CD4-positive, alpha-beta T cell treated with Interleukin-21 for 1 hour (primary cell): Measurements from ENCODE around the gene THRB.
"Not testable (repeated sequence)": the region's sequence is repeated elsewhere in the genome, so short reads cannot be mapped to it uniquely, and the experiment has no call there.

Experiments
- DNase-seq: peaks from one replicate; pipeline ENCODE4 v3.0.0-alpha.2; 2020

The THRB gene

DNA sequence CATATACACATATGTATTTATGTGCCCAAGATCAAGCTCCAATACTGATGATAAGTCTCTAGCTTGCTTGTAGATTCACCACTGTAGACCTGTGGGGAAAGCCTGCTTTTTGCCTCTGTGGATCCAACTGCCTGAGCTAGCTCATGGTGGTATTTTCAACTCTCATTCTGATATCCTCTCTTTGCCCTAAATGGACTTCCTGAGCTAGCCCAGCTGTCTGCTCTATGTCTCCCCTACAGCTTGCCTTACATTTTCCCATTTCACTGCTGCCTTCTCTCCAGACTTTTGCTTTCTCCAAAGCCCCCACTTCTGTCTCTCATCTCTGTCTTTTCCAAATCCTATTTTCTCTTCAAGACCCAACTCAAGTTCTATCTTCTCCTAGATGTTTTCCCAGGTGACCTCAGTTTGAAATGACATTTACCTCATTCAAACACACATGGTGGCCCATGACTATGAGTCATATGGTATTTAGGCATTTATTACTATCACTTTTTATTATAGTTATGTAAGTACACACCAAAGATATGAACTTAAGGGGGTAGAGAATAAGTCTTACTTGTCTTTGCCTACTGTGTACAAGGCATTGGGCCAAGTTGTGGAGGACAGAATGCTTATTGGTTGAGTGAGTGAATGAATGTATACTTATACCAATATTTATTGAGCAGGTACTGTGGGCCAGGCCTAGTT lies 357.9 kb downstream of the THRB start:
- DNase-seq: no peak

DNA sequence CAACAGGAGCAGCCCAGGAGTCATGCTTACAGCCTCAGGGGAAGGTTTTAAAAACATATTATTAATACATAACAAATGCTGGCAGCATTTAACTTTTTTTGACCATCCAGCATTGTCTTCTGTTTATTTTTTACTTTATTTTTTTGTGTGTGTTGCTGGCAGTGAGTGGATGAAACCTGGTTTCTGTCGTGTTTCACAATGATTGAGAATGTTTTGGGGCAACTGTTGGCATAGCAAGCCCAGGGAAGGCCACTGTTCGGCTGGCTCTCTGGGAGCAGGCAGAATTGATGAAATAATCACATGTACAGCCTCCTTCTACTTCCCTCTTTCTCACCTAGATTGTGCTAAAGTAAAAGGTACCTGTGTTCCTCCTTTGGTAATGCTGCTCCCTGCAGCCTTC lies 359.4 kb downstream of the THRB start:
- DNase-seq: no peak

DNA sequence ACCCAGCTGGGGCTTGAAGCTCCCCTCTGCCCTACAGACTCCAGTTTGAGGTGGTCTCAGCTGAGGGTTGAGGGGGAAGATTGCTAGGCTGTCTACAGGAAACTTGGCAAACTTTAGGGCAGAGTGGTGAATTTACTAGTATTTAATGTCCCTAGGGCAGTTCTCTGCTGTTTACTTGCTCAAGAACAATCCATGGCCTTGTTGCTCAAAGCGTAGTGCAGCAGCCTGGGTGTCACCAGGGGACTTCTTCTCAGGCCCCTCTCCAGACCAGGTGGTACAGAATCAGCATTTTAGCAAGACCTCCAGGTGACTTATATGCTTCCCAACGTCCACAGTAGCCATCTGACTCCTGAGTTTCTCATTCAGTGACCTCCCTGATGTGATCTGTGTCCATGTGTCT lies 360.7 kb downstream of the THRB start:
- no peak for DNase-seq

DNA sequence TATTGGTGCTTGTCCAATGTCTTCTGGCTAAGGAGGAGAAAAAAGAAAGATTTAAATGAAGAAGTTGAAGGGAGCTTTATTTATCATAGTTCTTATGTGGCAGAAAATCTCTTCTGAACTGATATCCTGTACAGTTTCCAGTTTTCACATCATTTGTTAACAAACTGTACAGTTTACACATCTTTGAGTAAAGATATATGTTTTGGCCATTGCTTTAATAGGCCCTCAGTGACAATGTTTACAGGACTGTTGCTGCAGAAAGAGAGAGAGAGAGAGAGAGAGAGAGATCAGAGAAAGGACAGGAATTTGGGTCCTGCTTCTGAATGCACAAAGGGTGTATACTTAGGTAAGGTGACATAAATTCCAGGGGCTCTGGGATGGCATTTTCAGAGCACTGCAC lies 361.2 kb downstream of the THRB start:
- no peak for DNase-seq

GRCh38 chr3:24129549-24129948 lies 365.1 kb downstream of the THRB start:
- no peak for DNase-seq

DNA sequence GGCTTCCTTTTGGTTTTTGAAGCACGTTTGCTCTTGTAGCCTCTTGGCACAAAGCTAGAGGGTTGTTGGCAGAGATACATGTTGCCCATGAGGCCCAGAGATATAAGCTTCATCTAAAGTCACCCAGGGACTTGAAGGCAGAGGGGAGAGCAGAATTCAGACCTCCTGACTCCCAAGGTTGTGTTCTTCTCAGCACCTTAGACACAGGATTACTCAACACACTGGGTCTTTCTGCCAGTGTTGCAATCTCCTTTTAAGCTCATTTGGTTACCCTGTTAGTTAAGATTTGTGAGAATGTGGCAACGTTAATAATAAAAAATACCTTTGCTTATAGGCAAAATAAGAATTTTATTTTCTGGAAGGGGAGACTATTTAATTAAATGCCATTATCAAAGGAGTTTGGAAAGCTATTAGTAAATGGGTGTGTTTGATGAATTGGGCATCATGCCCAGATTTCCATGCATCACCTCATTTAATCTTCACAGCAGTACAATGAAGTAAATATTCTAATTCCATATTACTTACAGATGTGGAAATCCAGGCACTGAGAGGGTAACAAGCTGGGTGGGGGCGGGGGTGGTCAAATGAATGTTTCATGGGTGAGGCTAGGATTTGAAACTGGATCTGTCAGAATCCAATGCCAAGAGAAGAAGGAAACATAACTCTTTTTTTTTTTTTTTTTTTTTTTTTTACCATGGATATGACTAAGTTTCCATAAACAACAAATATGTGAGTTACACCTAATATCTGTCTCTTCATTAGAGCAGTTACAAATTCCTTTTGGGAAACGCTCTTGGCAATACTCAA lies 366.2 kb downstream of the THRB start:
- no peak for DNase-seq

- DNase-seq: no peak
Measured at GRCh38 chr3:24123596-24123995, 371.1 kb downstream of the THRB start.

DNA sequence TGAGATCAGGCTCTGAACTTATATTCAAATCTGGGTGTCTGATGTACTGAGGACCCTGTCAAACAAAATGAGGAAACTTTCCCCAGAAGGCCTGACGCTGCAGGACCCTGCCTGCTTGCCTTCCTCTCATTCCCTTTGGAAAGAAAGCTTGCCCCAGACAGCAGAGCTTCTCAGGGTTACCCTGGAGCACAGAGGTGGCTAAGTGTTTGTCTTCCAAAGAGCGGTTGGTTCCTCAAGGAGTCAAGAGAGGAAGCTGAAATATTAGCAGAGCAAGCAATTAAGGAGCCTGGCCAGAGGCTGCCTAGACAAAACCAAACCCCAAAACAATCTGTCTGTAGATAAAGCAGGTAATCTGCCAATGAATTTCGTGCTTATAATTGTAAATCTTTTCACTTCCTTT lies 374.2 kb downstream of the THRB start:
- no peak for DNase-seq

- no peak for DNase-seq
Measured at GRCh38 chr3:24119321-24119751, 375.3 kb downstream of the THRB start.

GRCh38 chr3:24117508-24117907 lies 377.1 kb downstream of the THRB start:
- DNase-seq: no peak

- DNase-seq: no peak
Measured at GRCh38 chr3:24111711-24112110, 382.9 kb downstream of the THRB start.

GRCh38 chr3:24110051-24110450 lies 384.6 kb downstream of the THRB start:
- no peak for DNase-seq

GRCh38 chr3:24101676-24102168 lies 392.9 kb downstream of the THRB start:
- DNase-seq: no peak

DNA sequence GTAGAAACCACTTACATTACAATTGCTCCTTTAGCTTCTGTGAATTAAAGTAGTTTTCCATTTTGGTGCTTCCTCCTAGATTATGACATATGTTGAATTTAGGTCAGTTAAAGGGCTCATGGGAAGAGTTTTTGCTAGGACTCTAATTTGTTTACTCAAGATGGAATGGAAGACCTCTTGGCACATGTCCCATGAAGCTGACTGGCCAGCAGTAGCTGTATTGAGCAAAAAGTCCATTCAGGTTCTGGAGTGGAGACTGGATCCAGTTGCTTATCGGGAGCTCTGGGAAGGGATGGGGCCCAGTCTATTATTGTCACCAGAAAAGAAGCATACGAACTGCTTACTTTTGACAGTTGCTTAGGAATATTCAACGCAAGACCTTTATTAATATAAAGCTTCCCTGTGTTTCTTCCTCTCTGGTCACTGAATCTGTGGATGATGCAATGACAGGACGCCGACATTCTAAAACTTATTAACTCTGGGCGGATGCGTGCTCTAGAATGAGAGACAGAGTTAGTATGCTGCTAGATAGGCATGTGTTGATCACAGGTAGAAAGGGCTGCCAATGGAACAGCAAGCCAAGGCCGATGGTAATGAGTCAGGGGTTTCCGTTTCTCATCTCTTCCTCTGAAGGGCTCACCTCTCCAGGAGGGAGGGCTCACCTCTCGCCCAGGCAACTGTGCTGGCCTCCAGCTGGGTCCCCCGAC lies 393.8 kb downstream of the THRB start:
- no peak for DNase-seq

GRCh38 chr3:24096695-24097290 lies 397.9 kb downstream of the THRB start:
- DNase-seq: no peak

- DNase-seq: no peak
Measured at GRCh38 chr3:24096271-24096670, 398.4 kb downstream of the THRB start.

GRCh38 chr3:24094818-24095217 lies 399.8 kb downstream of the THRB start:
- not testable (repeated sequence) for DNase-seq

DNA sequence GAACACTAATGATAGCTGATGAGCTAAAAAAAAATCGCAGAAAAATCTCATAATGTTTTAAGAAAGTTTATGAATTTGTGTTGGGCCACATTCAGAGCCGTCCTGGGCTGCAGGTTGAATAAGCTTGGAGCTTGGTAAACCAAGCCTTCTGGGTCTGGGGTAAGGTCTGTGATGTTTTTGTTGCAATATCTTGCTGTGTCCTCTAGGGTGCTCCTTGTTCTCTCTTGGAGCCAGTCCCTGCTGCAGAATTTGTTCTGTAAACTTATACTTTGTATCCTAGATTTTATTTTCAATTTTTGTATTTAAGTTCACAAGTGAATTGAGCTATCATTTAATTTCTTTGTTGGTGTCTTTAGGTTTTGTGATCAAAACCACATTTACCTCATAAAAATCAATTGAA lies 405.9 kb downstream of the THRB start:
- DNase-seq: no peak

DNA sequence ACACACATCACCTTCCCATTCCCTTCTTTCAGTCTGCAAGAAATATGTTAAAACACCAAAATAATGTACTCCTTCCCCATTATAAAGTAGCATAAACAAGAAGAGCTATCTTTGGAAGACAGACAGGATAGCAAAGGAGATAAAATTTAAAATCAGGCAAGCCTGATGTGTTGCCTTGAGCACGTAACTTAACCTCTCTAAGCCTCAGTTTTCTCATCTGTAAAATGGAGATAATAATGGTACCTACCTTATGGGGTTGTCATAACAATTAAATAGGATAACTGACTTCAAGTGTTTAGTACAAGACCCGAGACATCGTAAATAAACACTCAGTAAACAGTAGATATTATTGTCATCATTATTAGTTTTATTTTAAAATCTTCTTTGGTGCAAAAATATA lies 407.2 kb downstream of the THRB start:
- DNase-seq: no peak

DNA sequence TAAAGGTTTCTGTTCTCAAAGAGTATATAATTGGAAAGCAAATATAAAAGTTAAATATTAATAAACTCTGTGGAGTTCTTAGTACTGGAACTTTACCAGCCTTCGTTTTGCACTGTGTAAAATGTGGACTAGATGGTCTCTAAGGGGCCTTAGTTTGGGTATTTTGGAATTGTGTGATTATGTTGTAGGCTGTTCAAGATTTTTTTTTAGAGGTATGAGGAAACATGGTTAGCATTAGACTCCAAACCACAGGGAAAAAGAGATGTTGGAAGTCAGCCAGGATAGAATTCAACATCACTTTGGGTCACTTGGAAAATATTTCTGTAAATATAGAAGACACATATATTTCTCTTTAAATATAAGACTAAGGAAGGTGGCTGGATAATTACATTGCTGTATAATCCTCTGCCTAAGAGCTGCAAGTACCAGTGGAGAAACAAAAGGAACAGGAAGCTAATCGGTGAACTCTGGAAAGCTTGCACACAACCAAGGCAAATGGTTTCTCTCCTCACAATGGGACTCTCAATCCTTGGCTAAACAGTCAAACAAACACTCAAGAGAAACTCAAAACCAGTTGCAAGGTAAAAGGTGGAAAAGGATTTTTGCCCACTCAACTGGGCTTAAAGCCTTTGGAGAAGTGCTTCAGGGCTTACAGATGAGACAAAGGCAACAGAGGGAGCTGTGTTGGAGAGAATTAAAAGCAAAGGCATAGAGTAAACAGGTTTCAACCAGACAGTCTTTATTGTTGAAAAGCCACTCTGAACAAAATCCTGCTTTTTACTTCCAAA lies 407.8 kb downstream of the THRB start:
- DNase-seq: no peak

GRCh38 chr3:24086206-24086605 lies 408.4 kb downstream of the THRB start:
- DNase-seq: no peak

- DNase-seq: no peak
Measured at GRCh38 chr3:24072193-24072592, 422.5 kb downstream of the THRB start.
